Osteocyte (in vitro differentiated cells): ENCODE measurements around the gene SYK. TPM values are rescaled to one million over a fixed set of nuclear protein-coding genes. Genes with fewer than 3 reads are reported as not detected.

ENCODE experiments used
- DNase-seq: peaks from one replicate; pipeline ENCODE4 v3.0.0; 2021; ENCODE audit warnings: mixed read lengths; ENCODE audit not compliant: unreplicated experiment; ENCODE audit errors: extremely low spot score
- H3K27ac Mint-ChIP-seq: one replicate; pipeline ENCODE4 v1.8.0; 2021; ENCODE audit warnings: mild to moderate bottlenecking, mixed read lengths; ENCODE audit not compliant: unreplicated experiment
- H3K27me3 Mint-ChIP-seq: one replicate; pipeline ENCODE4 v1.8.0; 2021; ENCODE audit warnings: mixed read lengths; ENCODE audit not compliant: unreplicated experiment
- H3K36me3 Mint-ChIP-seq: one replicate; pipeline ENCODE4 v1.8.0; 2021; ENCODE audit warnings: mixed read lengths; ENCODE audit not compliant: unreplicated experiment
- H3K4me1 Mint-ChIP-seq: one replicate; pipeline ENCODE4 v1.8.0; 2021; ENCODE audit warnings: mixed read lengths; ENCODE audit not compliant: unreplicated experiment
- H3K4me3 Mint-ChIP-seq: one replicate; pipeline ENCODE4 v1.8.0; 2021; ENCODE audit warnings: mild to moderate bottlenecking, moderate library complexity, mixed read lengths; ENCODE audit not compliant: unreplicated experiment
- H3K9me3 Mint-ChIP-seq: one replicate; pipeline ENCODE4 v1.8.0; 2021; ENCODE audit warnings: mixed read lengths; ENCODE audit not compliant: unreplicated experiment
- CTCF ChIP-seq: fragments of 200-600 bp; sonication (generic); IDR thresholded peaks from 2 replicates; pipeline ENCODE4 v1.5.0; 2021; ENCODE audit warnings: antibody characterized with exemption, mild to moderate bottlenecking, moderate library complexity
- total RNA-seq: library from RNA; stranded (reverse); gene quantifications from 2 replicates; pipeline ENCODE4 v1.2.1, GENCODE V29; 2021

The SYK gene
- total RNA-seq, 1 donor from 2014 or later: not detected

GRCh38 chr9:90894986-90895687, 93.5 kb downstream of the SYK start:
- DNase-seq: no peak
- peaks cover 3% of the 10 kb centered on the region for H3K4me1 Mint-ChIP-seq
- no peaks in the 10 kb centered on the region for H3K9me3 Mint-ChIP-seq
- H3K27me3 Mint-ChIP-seq: peaks cover 36% of the 10 kb centered on the region
- H3K4me3 Mint-ChIP-seq: no peak overlapping the region
- H3K27ac Mint-ChIP-seq: no peak overlapping the region
- peak; percentile 60 for TF ChIP-seq CTCF
- H3K36me3 Mint-ChIP-seq: no peaks in the 10 kb centered on the region

- Mint-ChIP-seq H3K27ac (no peak overlapping the region), H3K4me3 (no peak overlapping the region)
These were observed 94.2 kb downstream of the SYK start for GRCh38 chr9:90895786-90896185.

GRCh38 chr9:90896231-90896630, 94.6 kb downstream of the SYK start:
- Mint-ChIP-seq H3K4me3 (no peak overlapping the region), H3K27ac (no peak overlapping the region), H3K36me3 (no peaks in the 10 kb centered on the region), H3K27me3 (peaks cover 28% of the 10 kb centered on the region), H3K9me3 (no peaks in the 10 kb centered on the region), H3K4me1 (peaks cover 3% of the 10 kb centered on the region)
- DNase-seq: no peak
- no peak for TF ChIP-seq CTCF

More at GRCh38 chr9:90895786-90896185, 94.2 kb downstream of the SYK start:
- no peaks in the 10 kb centered on the region for H3K36me3 Mint-ChIP-seq
- peaks cover 3% of the 10 kb centered on the region for H3K4me1 Mint-ChIP-seq
- H3K9me3 Mint-ChIP-seq: no peaks in the 10 kb centered on the region
- DNase-seq: no peak
- TF ChIP-seq CTCF: no peak
- peaks cover 29% of the 10 kb centered on the region for H3K27me3 Mint-ChIP-seq

GRCh38 chr9:90898228-90898627, 96.6 kb downstream of the SYK start:
- DNase-seq: no peak
- Mint-ChIP-seq H3K27ac (no peak overlapping the region), H3K4me3 (no peak overlapping the region), H3K4me1 (no peaks in the 10 kb centered on the region), H3K36me3 (no peaks in the 10 kb centered on the region), H3K9me3 (peaks cover 14% of the 10 kb centered on the region), H3K27me3 (peaks cover 9% of the 10 kb centered on the region)
- peak; percentile 35 for TF ChIP-seq CTCF

- DNase-seq: no peak
- no peak overlapping the region for H3K4me3 Mint-ChIP-seq
- TF ChIP-seq CTCF: no peak
- H3K9me3 Mint-ChIP-seq: peaks cover 18% of the 10 kb centered on the region
- H3K4me1 Mint-ChIP-seq: no peaks in the 10 kb centered on the region
- no peak overlapping the region for H3K27ac Mint-ChIP-seq
- no peaks in the 10 kb centered on the region for H3K36me3 Mint-ChIP-seq
- H3K27me3 Mint-ChIP-seq: no peaks in the 10 kb centered on the region
These were observed 97.7 kb downstream of the SYK start for GRCh38 chr9:90899287-90899686.
